HG02571 (cell line): Measurements from ENCODE around the gene TLE1.

Source experiments
- ATAC-seq: cut with Tn5 transposase; IDR thresholded peaks from one replicate; pipeline ENCODE4 v1.9.1; 2021; ENCODE audit warnings: mild to moderate bottlenecking, moderate library complexity; ENCODE audit not compliant: unreplicated experiment

The TLE1 gene

GRCh38 chr9:81557452-81558090 lies 131.8 kb downstream of the TLE1 start:
- no peak for ATAC-seq

- ATAC-seq, result no peak
Measured at GRCh38 chr9:81556923-81557322, 132.4 kb downstream of the TLE1 start.

GRCh38 chr9:81552581-81552991 lies 136.8 kb downstream of the TLE1 start:
- no peak for ATAC-seq

GRCh38 chr9:81550207-81550583 lies 139.2 kb downstream of the TLE1 start:
- no peak for ATAC-seq

- ATAC-seq, result no peak
Measured at GRCh38 chr9:81549500-81550206, 139.7 kb downstream of the TLE1 start.

- ATAC-seq, result no peak
Measured at GRCh38 chr9:81548911-81549310, 140.4 kb downstream of the TLE1 start.

GRCh38 chr9:81546489-81546888 lies 142.9 kb downstream of the TLE1 start:
- ATAC-seq, result no peak

- no peak for ATAC-seq
Measured at GRCh38 chr9:81543695-81544094, 145.7 kb downstream of the TLE1 start.

- ATAC-seq, result no peak
Measured at GRCh38 chr9:81542118-81542889, 147.0 kb downstream of the TLE1 start.

- no peak for ATAC-seq
Measured at GRCh38 chr9:81540142-81540710, 149.1 kb downstream of the TLE1 start.

- no peak for ATAC-seq
Measured at GRCh38 chr9:81539317-81539716, 150.0 kb downstream of the TLE1 start.

- ATAC-seq, result no peak
Measured at GRCh38 chr9:81538890-81539289, 150.5 kb downstream of the TLE1 start.

- ATAC-seq, result no peak
Measured at GRCh38 chr9:81537964-81538363, 151.4 kb downstream of the TLE1 start.

- no peak for ATAC-seq
Measured at GRCh38 chr9:81536242-81537025, 152.9 kb downstream of the TLE1 start.

- no peak for ATAC-seq
Measured at GRCh38 chr9:81535542-81536241, 153.7 kb downstream of the TLE1 start.

- no peak for ATAC-seq
Measured at GRCh38 chr9:81534138-81534875, 155.0 kb downstream of the TLE1 start.
